GM13976 (cell line): ENCODE results near the gene CXADR.
"Not testable (repeated sequence)": the region's sequence is repeated elsewhere in the genome, so short reads cannot be mapped to it uniquely, and the experiment has no call there.

ENCODE experiments used
- DNase-seq: peaks from one replicate; pipeline ENCODE4 v3.0.0; 2012; ENCODE audit warnings: low spot score
- CTCF ChIP-seq: IDR thresholded peaks from 2 replicates; pipeline ENCODE4 v1.5.1; 2012; ENCODE audit warnings: borderline replicate concordance, mild to moderate bottlenecking; ENCODE audit not compliant: insufficient read depth; ENCODE audit errors: extremely low read depth, missing control alignments, control extremely low read depth
- in situ Hi-C: fragments of 300-500 bp; cut with MboI; formaldehyde crosslinking; loops from one replicate; pipeline ENCODE4 v1.12.0; 2022; ENCODE audit warnings: low sequenced_read_pairs, mixed read lengths, inconsistent platforms; ENCODE audit not compliant: unreplicated experiment

Gene CXADR

DNA sequence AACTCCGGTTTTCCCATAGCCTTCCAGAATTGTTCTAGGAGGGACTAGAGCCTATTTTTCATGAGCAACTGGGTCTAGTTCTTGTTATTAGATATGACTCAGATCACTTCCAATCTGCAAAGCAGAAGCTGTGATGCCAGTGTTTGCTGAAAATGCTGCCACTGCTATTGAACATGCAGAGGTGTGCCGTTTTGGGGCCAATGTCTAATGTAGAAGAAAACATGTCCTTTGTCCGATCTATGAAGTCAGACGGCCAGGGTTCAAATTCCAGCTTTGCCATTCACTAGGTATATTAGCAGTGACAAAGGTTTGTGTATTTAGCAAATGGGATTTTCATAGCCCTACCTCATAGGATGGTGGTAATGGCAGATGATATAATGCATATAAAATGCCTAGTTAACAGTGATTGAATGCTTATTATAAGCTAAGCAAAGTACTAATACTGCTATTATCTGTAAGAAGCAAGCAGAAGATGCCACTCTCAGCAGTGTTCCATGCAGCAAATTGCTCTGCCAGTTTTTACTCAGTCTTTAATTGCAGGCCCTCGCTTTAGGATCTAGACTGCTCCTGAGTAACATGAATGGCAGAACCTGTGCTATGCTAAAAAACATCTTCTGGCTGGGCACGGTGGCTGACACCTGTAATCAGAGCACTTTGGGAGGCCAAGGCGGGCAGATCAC, 40.1 kb upstream of the CXADR start:
- DNase-seq = no peak
- no peak for TF ChIP-seq CTCF
- in situ Hi-C loops = no loop called here

DNA sequence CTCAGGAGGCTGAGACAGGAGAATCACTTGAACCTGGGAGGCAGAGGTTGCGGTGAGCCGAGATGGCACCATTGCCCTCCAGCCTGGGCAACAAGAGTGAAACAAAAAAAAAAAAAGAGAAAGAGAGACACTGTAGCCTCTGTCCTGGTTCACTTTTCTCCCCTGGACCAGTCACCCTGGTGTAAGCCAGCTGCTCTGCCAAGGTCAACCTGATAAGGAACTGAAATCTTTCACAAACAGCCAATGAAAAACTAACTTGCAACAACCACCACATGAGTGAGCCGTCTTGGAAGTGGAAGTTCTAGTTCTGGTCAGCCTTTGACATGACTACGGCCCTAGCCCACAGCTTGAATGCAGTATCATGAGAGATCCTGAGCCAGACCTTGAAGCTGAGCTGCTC, 36.8 kb upstream of the CXADR start:
- no peak for TF ChIP-seq CTCF
- in situ Hi-C loops = no loop called here
- no peak for DNase-seq

DNA sequence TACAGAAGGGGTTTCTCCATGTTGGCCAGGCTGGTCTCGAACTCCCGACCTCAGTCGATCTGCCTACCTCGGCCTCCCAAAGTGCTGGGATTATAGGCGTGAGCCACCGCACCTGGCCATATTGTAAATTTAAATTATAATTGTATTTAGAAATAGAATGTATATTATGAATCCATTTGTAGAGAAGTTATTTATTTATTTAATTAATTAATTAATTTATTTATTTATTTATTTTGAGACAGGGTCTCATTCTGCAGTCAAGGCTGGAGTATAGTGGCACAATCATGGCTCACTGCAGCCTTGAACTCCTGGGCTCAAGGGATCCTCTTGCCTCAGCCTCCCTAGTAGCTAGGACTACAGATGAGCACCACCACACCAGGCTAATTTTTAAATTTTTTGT, 34.7 kb upstream of the CXADR start:
- DNase-seq, in situ Hi-C loops: not testable (repeated sequence)

DNA sequence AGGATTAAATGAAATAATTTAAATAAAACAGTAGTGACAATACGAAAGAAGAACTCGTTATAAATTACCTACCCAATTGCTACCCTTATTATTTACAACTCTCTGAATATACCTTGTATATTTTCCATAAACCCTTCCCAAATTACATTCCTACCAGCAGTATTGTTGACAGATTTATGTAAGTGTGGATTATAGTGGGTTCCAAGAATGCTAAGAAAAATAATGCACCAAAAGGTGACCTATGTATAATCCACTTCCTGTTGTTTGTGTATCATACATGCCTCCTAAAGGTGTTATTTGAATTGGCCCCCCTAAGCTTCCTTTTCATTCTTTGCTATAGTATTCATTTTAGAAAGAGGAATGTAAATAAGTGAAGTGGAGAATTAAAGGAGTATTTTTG, 33.2 kb upstream of the CXADR start:
- in situ Hi-C loops = no loop called here
- DNase-seq = no peak
- no peak for TF ChIP-seq CTCF

DNA sequence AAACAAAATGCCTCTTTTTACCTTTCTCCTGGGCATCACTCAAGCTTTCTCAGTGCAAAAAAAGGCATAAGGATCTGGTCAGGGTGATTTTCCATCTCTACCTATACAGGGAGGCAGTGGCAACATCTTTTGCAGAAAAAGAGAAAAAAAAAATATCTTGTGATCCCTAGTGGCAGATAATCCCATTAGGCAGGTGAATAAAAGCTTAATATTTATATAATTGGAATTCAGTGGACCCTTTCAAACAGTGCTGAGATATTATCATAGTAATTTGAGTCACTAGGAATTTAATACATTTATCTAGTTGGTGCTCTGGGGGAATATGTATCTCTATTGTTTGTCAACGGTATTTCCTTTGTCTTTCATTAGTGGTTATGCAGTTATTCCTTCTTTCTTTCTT, 29.9 kb upstream of the CXADR start:
- in situ Hi-C loops = no loop called here
- no peak for TF ChIP-seq CTCF
- DNase-seq = no peak

GRCh38 chr21:17488620-17489019, 24.2 kb upstream of the CXADR start:
- in situ Hi-C loops = no loop called here
- no peak for DNase-seq
- TF ChIP-seq CTCF = no peak

DNA sequence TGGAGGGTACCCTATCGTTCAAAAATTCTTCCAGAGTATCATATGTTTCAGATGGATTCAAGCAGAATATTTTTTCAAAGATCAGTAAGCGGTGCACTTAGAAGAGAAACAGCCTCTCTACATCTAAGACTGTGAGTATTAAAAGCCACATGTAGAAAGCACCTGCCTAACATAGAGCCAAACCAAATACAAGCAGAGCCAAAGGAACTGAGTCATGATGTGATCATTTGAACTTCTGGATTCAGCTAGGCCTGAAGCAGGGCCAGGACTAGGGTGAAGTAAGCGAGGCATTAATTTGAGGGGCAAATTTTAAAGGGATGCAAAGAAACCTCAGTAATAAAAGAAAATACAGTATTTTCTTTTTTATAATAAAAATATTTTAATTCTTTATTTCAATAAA, 23.3 kb upstream of the CXADR start:
- in situ Hi-C loops, DNase-seq: not testable (repeated sequence)

- TF ChIP-seq CTCF = no peak
- no peak for DNase-seq
- in situ Hi-C loops = no loop called here
Observed at GRCh38 chr21:17491716-17492414, 21.0 kb upstream of the CXADR start.
